Progenitor cell of endocrine pancreas (in vitro differentiated cells): ENCODE data around the gene S100A7. TPM values are rescaled to one million over a fixed set of nuclear protein-coding genes. Genes with fewer than 3 reads are reported as not detected.
"Not testable (repeated sequence)": the region's sequence is repeated elsewhere in the genome, so short reads cannot be mapped to it uniquely, and the experiment has no call there.

ENCODE experiments used
- DNase-seq: peaks from one replicate; pipeline ENCODE4 v3.0.0; 2021; ENCODE audit warnings: low spot score; ENCODE audit not compliant: unreplicated experiment
- H3K27ac Mint-ChIP-seq: 2 replicates; pipeline ENCODE4 v1.8.0; 2021; ENCODE audit warnings: mild to moderate bottlenecking, moderate library complexity, mixed read lengths
- H3K27me3 Mint-ChIP-seq: 2 replicates; pipeline ENCODE4 v1.8.0; 2021; ENCODE audit warnings: mixed read lengths
- H3K36me3 Mint-ChIP-seq: 2 replicates; pipeline ENCODE4 v1.8.0; 2022; ENCODE audit warnings: mixed read lengths; ENCODE audit not compliant: insufficient read depth
- H3K4me1 Mint-ChIP-seq: 2 replicates; pipeline ENCODE4 v1.8.0; 2021; ENCODE audit warnings: low read depth, mixed read lengths
- H3K4me3 Mint-ChIP-seq: 2 replicates; pipeline ENCODE4 v1.8.0; 2021; ENCODE audit warnings: low read depth, mild to moderate bottlenecking, moderate library complexity, mixed read lengths
- H3K9me3 Mint-ChIP-seq: 2 replicates; pipeline ENCODE4 v1.8.0; 2021; ENCODE audit warnings: low read depth, mixed read lengths
- total RNA-seq: library from RNA; stranded (reverse); gene quantifications from 2 replicates; pipeline ENCODE4 v1.2.1, GENCODE V29; 2021
- TF ChIP-seq, protein P1 (sequence below): fragments of 200-600 bp; sonication (generic); IDR thresholded peaks from one replicate; pipeline ENCODE4 v1.5.0; 2021; ENCODE audit warnings: antibody characterized with exemption, mild to moderate bottlenecking; ENCODE audit not compliant: unreplicated experiment

Gene S100A7
- total RNA-seq, 1 donor from 2014 or later = not detected

DNA sequence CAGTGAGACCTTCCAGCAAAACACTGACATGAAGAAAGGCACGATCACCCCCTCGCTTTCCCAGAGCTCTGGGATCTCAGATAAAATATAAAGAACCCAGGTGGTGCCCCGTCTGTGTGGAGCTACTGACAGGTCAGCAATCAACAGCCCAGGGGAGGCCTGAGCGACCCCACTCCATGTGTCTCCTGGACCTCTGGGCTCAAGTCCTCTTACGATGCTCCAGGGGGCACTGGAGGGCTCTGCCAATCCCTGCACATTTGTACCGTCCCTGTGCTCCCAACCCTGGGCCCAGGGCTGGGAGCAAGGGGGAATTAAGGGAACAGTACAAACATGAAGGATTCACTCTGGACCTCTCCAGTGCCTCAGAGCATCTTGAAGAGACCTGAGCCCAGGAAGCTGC lies 31.7 kb downstream of the S100A7 start:
- Mint-ChIP-seq H3K27me3 (peaks cover 31% of the 10 kb centered on the region), H3K27ac (no peak overlapping the region), H3K4me1 (no peaks in the 10 kb centered on the region), H3K9me3 (no peaks in the 10 kb centered on the region), H3K36me3 (no peaks in the 10 kb centered on the region), H3K4me3 (no peak overlapping the region)
- no peak for DNase-seq
- TF ChIP-seq, protein P1, sequence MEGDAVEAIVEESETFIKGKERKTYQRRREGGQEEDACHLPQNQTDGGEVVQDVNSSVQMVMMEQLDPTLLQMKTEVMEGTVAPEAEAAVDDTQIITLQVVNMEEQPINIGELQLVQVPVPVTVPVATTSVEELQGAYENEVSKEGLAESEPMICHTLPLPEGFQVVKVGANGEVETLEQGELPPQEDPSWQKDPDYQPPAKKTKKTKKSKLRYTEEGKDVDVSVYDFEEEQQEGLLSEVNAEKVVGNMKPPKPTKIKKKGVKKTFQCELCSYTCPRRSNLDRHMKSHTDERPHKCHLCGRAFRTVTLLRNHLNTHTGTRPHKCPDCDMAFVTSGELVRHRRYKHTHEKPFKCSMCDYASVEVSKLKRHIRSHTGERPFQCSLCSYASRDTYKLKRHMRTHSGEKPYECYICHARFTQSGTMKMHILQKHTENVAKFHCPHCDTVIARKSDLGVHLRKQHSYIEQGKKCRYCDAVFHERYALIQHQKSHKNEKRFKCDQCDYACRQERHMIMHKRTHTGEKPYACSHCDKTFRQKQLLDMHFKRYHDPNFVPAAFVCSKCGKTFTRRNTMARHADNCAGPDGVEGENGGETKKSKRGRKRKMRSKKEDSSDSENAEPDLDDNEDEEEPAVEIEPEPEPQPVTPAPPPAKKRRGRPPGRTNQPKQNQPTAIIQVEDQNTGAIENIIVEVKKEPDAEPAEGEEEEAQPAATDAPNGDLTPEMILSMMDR = no peak

DNA sequence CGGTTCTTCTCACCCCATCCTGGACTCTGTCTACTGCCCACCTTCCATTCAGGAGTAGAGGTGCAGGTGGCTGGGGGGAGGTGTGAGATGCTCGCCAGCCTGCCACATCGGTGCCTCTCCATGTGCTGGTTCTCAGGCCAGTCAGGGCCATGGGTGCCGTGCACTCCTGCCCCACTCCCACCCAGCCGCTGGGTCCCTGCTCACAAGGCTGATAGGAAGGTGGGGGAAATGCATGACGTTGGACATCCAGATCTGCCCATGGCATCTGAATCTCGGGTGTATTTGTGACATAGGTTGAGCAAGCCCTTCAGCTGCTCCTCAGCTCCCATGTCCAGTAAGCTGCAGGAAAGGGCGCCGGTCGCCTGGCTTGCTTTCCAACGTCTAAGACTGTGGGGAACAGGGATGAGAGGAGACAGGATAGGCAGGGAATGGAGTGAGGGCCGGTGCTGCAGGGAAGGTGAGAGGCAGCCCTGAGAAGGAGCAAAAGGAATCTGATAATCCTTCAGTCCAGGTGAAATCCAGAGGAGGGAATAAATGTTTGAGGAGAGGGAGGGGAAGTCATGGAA lies 32.3 kb downstream of the S100A7 start:
- TF ChIP-seq, protein P1 = no peak
- DNase-seq = no peak
- Mint-ChIP-seq H3K9me3 (no peaks in the 10 kb centered on the region), H3K27me3 (peaks cover 29% of the 10 kb centered on the region), H3K4me1 (no peaks in the 10 kb centered on the region), H3K4me3 (no peak overlapping the region), H3K27ac (peak overlapping the region; percentile 5), H3K36me3 (no peaks in the 10 kb centered on the region)

DNA sequence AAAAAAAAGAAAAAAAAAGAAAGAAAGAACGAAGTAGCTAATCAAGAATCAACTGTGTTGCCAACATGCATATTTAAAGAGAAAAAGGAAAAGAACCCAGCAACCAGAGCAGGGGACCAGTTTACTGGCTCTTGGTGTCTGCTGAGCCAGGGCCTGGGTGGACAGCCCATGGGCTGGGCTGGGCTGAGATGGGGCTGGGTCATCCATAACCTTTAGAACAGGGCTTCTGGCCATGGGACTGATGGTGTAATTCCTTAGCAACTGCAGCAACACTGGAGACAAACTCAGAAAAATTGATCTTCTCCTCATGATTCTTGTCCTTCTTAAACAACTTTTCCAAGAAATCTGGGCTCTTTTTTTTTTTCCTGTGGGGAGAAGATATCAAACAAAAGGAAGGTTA lies 33.6 kb downstream of the S100A7 start:
- no peaks in the 10 kb centered on the region for H3K9me3 Mint-ChIP-seq
- H3K27me3 Mint-ChIP-seq = peaks cover 29% of the 10 kb centered on the region
- H3K4me3 Mint-ChIP-seq = no peak overlapping the region
- H3K4me1 Mint-ChIP-seq = no peaks in the 10 kb centered on the region
- TF ChIP-seq, protein P1 = no peak
- DNase-seq = no peak
- no peak overlapping the region for H3K27ac Mint-ChIP-seq
- H3K36me3 Mint-ChIP-seq = no peaks in the 10 kb centered on the region

DNA sequence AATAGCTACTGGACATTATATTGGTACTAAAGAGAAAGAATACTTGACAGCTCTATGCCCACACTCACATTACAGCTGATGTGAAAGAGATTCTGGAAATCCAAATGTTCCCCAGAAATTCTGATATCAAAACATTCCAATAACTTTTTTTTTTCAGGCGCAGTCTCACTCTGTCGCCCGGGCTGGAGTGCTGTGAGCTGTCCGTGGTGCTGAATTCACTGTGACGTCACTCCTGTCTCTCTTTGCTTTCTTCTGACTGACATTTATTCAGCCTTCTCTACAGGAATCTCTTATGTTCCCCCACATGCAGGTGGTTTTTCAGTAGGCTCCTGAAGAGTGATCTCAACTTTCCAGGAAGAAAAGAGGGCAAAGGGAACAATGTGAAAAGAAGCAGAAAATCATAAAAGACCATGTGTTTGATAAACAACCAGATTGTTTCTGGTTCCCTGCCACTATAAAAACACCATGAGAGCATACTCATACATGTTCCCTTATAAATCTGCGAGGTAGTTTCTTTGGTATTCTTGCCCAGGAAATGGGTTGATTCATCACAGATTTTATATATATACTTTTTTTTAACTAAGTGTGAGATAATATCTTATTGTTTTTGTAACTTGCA lies 37.9 kb downstream of the S100A7 start:
- no peak overlapping the region for H3K4me3 Mint-ChIP-seq
- TF ChIP-seq, protein P1 = no peak
- no peaks in the 10 kb centered on the region for H3K4me1 Mint-ChIP-seq
- peak; percentile 75 for DNase-seq
- H3K36me3 Mint-ChIP-seq = no peaks in the 10 kb centered on the region
- no peaks in the 10 kb centered on the region for H3K9me3 Mint-ChIP-seq
- peak overlapping the region; percentile 29 for H3K27ac Mint-ChIP-seq
- peaks cover 41% of the 10 kb centered on the region for H3K27me3 Mint-ChIP-seq

DNA sequence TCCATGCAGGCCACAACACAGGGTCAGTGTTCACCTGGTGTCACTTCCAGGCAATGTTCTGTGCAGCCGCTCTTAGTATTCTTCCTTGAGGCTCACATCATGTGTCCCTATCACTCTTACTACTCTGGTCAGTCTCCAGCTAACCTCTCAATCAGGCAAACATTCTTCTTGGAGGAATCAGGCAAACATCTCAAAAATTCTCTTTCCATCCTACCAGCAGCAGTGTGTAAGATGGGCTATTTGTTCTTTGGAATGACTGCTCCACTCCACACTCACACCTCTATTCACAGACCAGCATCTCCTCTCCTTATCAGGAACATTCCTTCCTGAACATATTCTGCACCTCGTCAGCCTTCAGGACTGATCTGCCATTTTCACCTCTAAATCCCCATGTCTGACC lies 40.1 kb downstream of the S100A7 start:
- Mint-ChIP-seq H3K27me3 (peaks cover 31% of the 10 kb centered on the region), H3K4me3 (no peak overlapping the region), H3K4me1 (no peaks in the 10 kb centered on the region), H3K36me3 (no peaks in the 10 kb centered on the region), H3K9me3 (no peaks in the 10 kb centered on the region), H3K27ac (no peak overlapping the region)
- TF ChIP-seq, protein P1 = no peak
- no peak for DNase-seq

DNA sequence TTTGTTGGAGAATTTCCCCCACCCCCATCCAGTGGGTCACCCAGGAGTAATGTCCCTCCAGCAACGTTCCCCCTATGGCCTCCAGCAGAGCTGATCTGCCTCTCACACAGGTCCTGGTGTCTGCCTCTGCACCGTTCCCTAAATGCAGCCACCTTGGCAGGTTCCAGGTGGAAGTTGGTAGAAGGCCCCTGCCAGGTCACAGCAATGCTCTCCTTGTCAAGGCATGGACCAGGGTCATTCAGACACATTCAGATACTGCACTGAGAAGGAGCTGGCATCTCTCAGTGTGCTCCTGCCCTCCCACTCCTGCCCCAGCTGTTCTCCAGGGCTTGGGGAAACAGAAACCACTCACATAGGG lies 41.0 kb downstream of the S100A7 start:
- not testable (repeated sequence) for H3K4me1 Mint-ChIP-seq, H3K27ac Mint-ChIP-seq, DNase-seq, H3K4me3 Mint-ChIP-seq, H3K9me3 Mint-ChIP-seq, H3K36me3 Mint-ChIP-seq
- peaks cover 24% of the 10 kb centered on the region for H3K27me3 Mint-ChIP-seq

DNA sequence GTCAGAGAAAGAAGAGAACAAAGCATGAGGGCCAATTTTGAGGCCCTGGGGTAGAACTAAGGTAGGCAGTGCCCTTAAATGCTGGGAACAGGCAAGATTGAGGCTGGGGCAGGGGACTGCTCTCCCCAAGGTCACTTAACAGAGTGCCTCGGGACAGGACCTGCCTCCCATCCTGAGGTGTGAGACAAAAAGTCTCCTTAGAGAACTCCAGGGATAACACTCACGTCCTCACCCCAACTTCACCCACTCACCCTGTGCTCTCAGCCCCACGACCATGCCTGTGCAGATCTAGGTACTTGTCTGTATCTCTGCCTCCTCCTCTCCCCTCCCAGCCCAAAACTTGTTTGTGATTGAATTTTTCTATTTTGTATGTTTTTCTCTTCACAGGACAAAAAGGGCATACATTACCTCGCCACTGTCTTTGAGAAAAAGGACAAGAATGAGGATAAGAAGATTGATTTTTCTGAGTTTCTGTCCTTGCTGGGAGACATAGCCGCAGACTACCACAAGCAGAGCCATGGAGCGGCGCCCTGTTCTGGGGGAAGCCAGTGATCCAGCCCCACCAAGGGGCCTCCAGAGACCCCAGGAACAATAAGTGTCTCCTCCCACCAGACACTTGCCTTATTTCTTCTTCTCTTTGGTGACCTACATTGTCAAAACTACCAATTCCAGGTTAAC lies 41.6 kb downstream of the S100A7 start:
- H3K27ac Mint-ChIP-seq, DNase-seq, H3K9me3 Mint-ChIP-seq, H3K4me1 Mint-ChIP-seq, H3K36me3 Mint-ChIP-seq, H3K4me3 Mint-ChIP-seq: not testable (repeated sequence)
- peaks cover 22% of the 10 kb centered on the region for H3K27me3 Mint-ChIP-seq
